Femur (tissue), 1 donor: ENCODE results near the gene SPAG6.
A peak's percentile ranks its signal among the peaks of the same experiment; 100 is the strongest.
"Not testable (repeated sequence)": the region's sequence is repeated elsewhere in the genome, so short reads cannot be mapped to it uniquely, and the experiment has no call there.

Experiments
- DNase-seq: peaks from one replicate; pipeline ENCODE4 v3.0.0-alpha.2; 2017

The SPAG6 gene

GRCh38 chr10:22342421-22342820 is 2.9 kb upstream of the SPAG6 start:
- DNase-seq, result no peak

- DNase-seq, result no peak
These were observed 1.6 kb upstream of the SPAG6 start for GRCh38 chr10:22343731-22344130.

- no peak for DNase-seq
These were observed 1.0 kb upstream of the SPAG6 start for GRCh38 chr10:22344249-22344648.

DNA sequence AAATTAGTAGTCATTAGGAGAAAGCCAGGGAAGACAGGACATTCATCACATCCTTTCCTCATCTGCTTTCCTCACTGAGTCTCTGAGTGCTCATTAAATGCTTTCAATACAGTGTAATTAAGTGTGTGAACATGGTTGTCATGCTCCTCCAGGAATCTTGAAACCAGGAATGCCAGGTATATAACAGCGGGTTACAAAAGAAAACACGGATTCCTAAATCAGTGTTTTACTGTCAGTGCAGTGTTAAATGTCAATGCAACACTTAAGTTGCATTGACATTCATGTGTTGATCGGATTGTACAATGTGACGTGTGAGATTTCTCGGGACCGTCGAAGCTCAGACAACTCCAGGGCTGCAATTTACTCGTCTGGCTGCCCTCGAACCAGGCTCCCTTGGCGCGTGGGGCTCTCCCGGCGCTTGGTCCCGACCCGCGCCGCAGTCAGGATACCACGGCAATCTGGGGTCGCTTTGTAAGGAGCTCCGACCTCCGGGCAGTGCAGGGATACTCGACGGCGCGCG is 455 bp upstream of the SPAG6 start:
- DNase-seq, result no peak

- DNase-seq, result no peak
These were observed 883 bp downstream of the SPAG6 start for GRCh38 chr10:22346096-22346661.

DNA sequence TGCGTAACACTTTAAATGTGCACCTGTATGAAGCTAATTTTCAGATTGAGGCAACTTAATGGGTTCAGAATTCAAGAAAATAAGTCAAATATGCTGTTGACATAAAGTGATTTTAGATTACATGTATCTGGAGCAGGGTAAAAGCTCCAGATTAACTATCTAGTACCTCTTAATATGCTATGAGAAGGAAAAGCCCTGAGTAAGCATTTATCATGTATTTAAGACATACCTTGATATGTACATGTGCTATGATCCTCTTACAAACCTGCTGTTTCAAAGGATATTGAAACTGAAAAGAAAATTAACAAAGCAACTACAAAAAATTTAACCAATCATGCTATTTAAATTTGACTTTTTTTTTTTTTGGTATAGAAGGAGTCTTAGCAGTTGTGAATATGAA is 4.5 kb downstream of the SPAG6 start:
- DNase-seq, result no peak

GRCh38 chr10:22351131-22351703 is 5.9 kb downstream of the SPAG6 start:
- no peak for DNase-seq

GRCh38 chr10:22356324-22356873 is 11.1 kb downstream of the SPAG6 start:
- no peak for DNase-seq

GRCh38 chr10:22357770-22358169 is 12.5 kb downstream of the SPAG6 start:
- DNase-seq, result not testable (repeated sequence)

DNA sequence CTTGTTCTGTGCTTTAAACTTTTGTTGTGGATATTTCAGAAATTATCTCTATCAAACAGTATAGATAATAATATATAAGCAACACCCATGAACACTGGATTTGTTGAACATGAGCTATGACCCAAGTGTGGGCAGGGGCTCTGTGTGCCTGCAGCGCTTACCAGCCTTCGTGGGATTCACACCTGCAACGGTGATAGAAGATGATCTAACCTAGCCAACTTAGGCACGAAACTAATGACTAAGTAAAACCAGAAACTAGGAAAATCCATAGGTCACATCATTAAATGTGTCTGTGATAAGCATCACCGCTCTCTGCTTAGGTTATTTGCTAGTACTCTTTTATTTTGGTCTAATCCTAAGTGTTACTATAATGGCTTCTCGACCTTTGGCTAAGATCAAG is 18.0 kb downstream of the SPAG6 start:
- no peak for DNase-seq

DNA sequence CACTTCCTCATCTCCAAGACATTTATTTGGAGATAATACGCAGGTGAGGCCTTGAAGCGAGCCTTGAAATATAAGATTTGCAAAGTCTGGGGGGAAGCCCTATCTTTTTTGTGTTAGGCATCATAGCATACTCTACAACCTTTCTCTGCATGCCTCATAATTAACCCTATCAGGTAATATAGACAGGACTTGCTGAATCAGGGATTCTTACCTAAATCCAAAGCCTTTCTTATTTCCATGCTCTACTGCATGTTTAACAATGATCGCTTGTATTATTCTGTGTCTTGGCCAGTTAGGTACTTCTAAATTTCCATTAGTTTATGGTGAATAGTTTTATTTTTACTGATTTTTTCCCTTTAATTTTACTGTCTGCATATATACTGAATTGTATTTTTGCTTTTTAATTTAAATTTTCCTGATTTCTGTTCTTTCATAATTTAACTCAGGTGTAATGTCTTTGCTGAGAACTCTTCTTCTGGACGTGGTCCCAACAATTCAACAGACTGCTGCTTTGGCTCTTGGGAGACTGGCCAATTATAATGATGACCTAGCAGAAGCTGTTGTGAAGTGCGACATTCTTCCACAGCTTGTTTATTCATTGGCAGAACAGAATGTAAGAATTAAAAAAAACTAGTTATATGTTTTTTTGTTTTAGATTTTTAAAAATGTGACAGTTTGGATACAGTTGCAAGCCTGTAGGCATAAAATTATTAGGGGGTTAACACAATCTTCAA is 19.3 kb downstream of the SPAG6 start:
- no peak for DNase-seq

DNA sequence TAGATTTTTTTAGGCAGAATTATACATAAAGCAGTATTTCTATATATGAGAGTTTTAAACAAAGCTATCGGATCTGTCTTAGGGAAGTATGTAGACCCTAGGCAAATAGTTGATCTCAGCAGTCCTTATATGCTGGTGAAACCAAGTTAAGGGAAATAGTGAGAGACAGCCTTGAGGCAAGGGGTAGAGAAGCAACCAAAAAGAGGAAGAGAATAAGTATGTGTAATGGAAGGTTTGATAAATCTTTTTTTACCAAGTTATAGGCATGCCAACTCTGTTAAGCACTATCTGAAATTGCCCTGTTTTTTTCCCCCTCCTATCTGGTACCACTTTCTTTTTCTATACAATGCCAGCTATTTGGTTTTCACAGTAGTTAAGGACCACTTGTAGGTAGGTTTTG is 19.9 kb downstream of the SPAG6 start:
- no peak for DNase-seq

- DNase-seq, result no peak
These were observed 20.5 kb downstream of the SPAG6 start for GRCh38 chr10:22365644-22366434.

- no peak for DNase-seq
These were observed 21.1 kb downstream of the SPAG6 start for GRCh38 chr10:22366435-22366703.

GRCh38 chr10:22366771-22367170 is 21.5 kb downstream of the SPAG6 start:
- no peak for DNase-seq

GRCh38 chr10:22367471-22367870 is 22.2 kb downstream of the SPAG6 start:
- no peak for DNase-seq

DNA sequence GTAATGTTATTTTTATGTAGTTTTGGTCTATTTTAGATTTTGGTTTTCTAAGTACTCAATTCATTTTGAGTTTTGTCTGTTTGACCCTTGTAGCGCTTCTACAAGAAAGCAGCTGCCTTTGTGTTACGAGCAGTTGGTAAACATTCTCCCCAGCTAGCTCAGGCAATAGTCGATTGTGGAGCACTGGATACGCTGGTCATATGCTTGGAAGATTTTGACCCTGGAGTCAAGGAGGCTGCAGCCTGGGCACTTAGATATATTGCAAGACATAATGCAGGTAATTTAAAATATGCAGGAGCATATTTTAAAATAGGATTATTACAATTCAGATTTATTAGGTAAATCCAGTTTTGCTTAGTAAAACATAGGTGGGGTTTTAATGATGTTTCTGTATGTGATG is 23.1 kb downstream of the SPAG6 start:
- no peak for DNase-seq

- DNase-seq, result no peak
These were observed 23.7 kb downstream of the SPAG6 start for GRCh38 chr10:22368981-22369380.

DNA sequence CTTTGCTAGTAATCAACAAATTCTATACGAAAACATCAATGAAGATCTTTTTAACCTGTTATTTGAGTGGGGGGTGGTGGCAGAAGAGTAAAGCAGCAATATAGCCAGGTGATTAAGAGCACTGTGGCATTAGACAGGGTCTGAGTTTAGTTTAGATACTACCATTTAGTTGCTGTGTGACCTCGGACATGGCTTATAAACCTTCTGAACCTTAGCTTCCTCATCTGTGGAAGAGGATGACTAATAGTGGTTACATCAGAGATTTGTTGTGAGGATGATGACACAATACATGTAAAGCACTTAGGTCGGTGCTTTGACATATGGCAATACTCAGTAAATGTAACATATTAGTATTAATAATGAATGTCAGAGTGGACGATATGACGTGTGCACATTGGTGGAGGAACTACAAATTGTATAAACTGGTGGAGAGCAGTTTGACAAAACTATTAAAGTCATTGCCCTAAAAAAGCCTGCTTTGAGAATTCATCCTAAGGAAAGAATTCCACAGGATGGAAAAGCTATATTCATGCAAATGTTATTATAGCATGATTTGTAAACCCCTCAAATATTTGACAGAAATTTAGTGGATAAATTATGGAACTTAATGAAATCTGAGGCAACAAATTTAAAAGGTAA is 24.3 kb downstream of the SPAG6 start:
- no peak for DNase-seq

DNA sequence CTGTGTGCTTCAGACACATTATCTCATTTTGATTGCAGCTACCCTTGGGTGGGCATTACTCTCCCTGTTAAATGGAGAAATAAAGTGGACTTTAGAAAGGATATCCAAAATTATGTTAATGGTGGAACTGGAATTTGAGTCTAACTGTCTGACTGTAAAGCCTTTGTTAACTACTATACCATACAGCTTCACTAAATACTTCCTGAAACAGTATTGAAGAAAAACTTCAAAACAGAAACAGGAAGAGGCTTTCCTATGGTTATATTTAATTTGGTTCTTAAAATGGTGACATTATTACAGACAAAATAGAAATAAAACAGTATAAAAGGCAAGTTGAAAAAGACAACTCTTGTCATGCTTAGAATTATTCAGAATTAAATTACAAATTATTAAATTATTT is 25.0 kb downstream of the SPAG6 start:
- no peak for DNase-seq

DNA sequence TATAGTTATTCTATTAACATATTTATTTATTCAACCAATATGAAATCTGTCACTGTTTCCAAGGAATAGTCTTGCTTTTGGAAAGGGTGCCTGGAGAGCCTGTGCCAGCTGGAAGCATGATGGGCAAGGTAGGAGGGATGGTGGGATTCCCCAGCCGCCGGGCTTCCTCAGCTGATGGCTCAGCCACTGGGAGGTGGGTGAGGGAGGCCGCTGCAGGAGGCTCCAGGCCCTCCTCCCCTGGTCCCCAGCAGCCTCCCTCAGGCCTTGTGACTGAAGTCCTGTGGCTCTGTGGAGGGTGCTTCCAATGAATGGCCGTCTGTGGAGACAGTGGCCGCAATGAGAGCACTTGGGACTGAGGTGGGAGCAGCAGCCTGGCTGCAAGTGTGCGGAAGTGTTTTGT is 27.0 kb downstream of the SPAG6 start:
- no peak for DNase-seq

DNA sequence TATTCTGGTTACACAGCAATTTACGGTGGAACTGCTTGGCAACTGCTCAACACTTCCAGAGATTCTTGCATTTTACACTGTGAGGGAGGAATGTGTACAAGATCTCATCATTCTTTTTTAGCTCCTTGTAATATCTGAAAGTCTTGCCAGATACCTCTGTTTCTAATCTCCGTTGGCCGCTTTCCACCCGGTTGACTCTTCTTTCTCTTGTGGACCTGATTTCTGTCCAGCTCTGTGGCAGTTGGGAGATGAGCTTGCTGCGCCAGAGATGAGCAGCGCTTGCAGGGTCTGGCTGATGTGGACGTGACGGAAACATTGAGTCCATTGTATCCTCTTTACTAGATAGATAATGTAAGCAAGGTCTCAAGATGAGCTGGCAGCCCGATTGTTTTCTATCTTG is 27.6 kb downstream of the SPAG6 start:
- DNase-seq, result peak; percentile 19
